Hepatocyte (in vitro differentiated cells): ENCODE results near the gene DPF3. TPM values are rescaled to one million over a fixed set of nuclear protein-coding genes. Genes with fewer than 3 reads are reported as not detected.

ENCODE experiments used
- DNase-seq: peaks from one replicate; pipeline ENCODE4 v3.0.0-alpha.2; 2016; ENCODE audit warnings: low spot score
- H2AFZ ChIP-seq: fragments of 200-600 bp; sonication (generic); 2 replicates; pipeline ENCODE4 v1.6.0; 2016; ENCODE audit warnings: antibody characterized with exemption, mild to moderate bottlenecking
- H3K27ac ChIP-seq: fragments of 200-600 bp; sonication (generic); 2 replicates; pipeline ENCODE4 v1.5.1; 2016; ENCODE audit warnings: mild to moderate bottlenecking
- H3K27me3 ChIP-seq: fragments of 200-600 bp; sonication (generic); 2 replicates; pipeline ENCODE4 v1.6.1; 2016
- H3K36me3 ChIP-seq: fragments of 200-600 bp; sonication (generic); replicated peaks from 2 replicates; pipeline ENCODE4 v1.5.1; 2016; ENCODE audit warnings: low read depth; ENCODE audit not compliant: insufficient read depth
- H3K4me1 ChIP-seq: fragments of 200-600 bp; sonication (generic); 2 replicates; pipeline ENCODE4 v1.5.1; 2016; ENCODE audit warnings: mild to moderate bottlenecking, moderate library complexity; ENCODE audit not compliant: insufficient read depth
- H3K4me2 ChIP-seq: fragments of 200-600 bp; sonication (generic); 2 replicates; pipeline ENCODE4 v1.6.0; 2016
- H3K4me3 ChIP-seq: fragments of 200-600 bp; sonication (generic); 2 replicates; pipeline ENCODE4 v1.5.1; 2016; ENCODE audit warnings: mild to moderate bottlenecking
- H3K79me2 ChIP-seq: fragments of 200-600 bp; sonication (generic); 2 replicates; pipeline ENCODE4 v1.6.0; 2017; ENCODE audit warnings: mild to moderate bottlenecking
- H3K9me2 ChIP-seq: fragments of 200-600 bp; sonication (generic); replicated peaks from 2 replicates; pipeline ENCODE4 v1.6.0; 2017; ENCODE audit warnings: mild to moderate bottlenecking; ENCODE audit not compliant: insufficient read depth
- H3K9me3 ChIP-seq: fragments of 200-600 bp; sonication (generic); 2 replicates; pipeline ENCODE4 v1.5.1; 2016; ENCODE audit warnings: low read depth, mild to moderate bottlenecking
- H4K20me1 ChIP-seq: fragments of 200-600 bp; sonication (generic); 2 replicates; pipeline ENCODE4 v1.6.0; 2016; ENCODE audit warnings: mild to moderate bottlenecking; ENCODE audit not compliant: insufficient read depth, poor library complexity, severe bottlenecking
- EZH2 ChIP-seq: fragments of 200-600 bp; sonication (generic); IDR thresholded peaks from 2 replicates; pipeline ENCODE4 v1.6.1; 2016; ENCODE audit warnings: antibody characterized with exemption, mild to moderate bottlenecking, borderline replicate concordance
- EZH2phosphoT487 ChIP-seq: fragments of 200-600 bp; sonication (generic); IDR thresholded peaks from one replicate; pipeline ENCODE4 v1.6.1; 2018; ENCODE audit warnings: antibody characterized with exemption, mild to moderate bottlenecking, low read depth, moderate library complexity; ENCODE audit not compliant: unreplicated experiment, severe bottlenecking
- WGBS: methylation state at CpG from one replicate; pipeline ENCODE4 v1.1.6; 2016; ENCODE audit warnings: low lambda C conversion rate; ENCODE audit errors: missing lambda C conversion rate; 5-methylcytosine and 5-hydroxymethylcytosine counted together
- polyA plus RNA-seq: library from polyadenylated mRNA; unstranded; fragments of >200 nt; fragmentation: Nextera tagmentation; extraction: Ambion mirVana; gene quantifications from 2 replicates; pipeline ENCODE4 v1.2.1, GENCODE V29; 2016
- total RNA-seq: library from RNA; depleted of rRNA; stranded (reverse); fragments of >200 nt; gene quantifications from 2 replicates; pipeline ENCODE4 v1.2.3, GENCODE V29; 2014
- TF ChIP-seq, protein P1 (sequence below): fragments of 200-600 bp; sonication (generic); IDR thresholded peaks from 2 replicates; pipeline ENCODE4 v1.5.1; 2016; ENCODE audit warnings: antibody characterized with exemption, mild to moderate bottlenecking; ENCODE audit not compliant: poor library complexity

Gene DPF3
- total and polyA plus RNA-seq, 2 experiments from 2014 or later = 0.21 to 0.47 TPM

DNA sequence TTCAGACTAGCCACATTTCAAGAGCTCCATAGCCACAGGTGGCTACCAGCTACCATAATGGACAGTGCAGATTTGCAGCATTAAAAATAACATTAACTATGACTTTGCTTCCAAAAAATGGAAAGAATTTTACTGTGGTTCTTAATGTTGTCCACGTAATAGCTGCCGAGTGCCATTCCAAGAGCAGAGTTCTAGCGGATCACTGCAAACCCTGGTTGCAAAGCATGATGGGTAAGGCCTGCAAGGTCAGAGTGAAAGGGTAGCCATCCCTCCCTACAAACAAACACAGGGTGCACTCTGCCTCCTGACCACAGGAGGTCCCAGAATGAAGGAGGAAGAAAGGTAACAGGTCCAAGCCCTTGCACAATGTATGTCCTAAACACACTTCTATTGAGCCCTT, 157.6 kb downstream of the DPF3 start:
- Histone ChIP-seq H4K20me1 (no peaks in the 10 kb centered on the region), H3K27me3 (peaks cover 12% of the 10 kb centered on the region), H3K27ac (no peak overlapping the region), H2AFZ (no peak overlapping the region), H3K36me3 (no peaks in the 10 kb centered on the region), H3K4me2 (no peak overlapping the region), H3K4me3 (no peak overlapping the region), H3K4me1 (no peaks in the 10 kb centered on the region), H3K9me2 (no peaks in the 10 kb centered on the region), H3K9me3 (no peaks in the 10 kb centered on the region), H3K79me2 (no peaks in the 10 kb centered on the region)
- DNase-seq = no peak
- 82% methylated on average over 3 of the region's 3 CpGs for WGBS
- no peak for TF ChIP-seq EZH2
- TF ChIP-seq EZH2phosphoT487 = no peak
- TF ChIP-seq, protein P1, sequence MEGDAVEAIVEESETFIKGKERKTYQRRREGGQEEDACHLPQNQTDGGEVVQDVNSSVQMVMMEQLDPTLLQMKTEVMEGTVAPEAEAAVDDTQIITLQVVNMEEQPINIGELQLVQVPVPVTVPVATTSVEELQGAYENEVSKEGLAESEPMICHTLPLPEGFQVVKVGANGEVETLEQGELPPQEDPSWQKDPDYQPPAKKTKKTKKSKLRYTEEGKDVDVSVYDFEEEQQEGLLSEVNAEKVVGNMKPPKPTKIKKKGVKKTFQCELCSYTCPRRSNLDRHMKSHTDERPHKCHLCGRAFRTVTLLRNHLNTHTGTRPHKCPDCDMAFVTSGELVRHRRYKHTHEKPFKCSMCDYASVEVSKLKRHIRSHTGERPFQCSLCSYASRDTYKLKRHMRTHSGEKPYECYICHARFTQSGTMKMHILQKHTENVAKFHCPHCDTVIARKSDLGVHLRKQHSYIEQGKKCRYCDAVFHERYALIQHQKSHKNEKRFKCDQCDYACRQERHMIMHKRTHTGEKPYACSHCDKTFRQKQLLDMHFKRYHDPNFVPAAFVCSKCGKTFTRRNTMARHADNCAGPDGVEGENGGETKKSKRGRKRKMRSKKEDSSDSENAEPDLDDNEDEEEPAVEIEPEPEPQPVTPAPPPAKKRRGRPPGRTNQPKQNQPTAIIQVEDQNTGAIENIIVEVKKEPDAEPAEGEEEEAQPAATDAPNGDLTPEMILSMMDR = peak; percentile 10

DNA sequence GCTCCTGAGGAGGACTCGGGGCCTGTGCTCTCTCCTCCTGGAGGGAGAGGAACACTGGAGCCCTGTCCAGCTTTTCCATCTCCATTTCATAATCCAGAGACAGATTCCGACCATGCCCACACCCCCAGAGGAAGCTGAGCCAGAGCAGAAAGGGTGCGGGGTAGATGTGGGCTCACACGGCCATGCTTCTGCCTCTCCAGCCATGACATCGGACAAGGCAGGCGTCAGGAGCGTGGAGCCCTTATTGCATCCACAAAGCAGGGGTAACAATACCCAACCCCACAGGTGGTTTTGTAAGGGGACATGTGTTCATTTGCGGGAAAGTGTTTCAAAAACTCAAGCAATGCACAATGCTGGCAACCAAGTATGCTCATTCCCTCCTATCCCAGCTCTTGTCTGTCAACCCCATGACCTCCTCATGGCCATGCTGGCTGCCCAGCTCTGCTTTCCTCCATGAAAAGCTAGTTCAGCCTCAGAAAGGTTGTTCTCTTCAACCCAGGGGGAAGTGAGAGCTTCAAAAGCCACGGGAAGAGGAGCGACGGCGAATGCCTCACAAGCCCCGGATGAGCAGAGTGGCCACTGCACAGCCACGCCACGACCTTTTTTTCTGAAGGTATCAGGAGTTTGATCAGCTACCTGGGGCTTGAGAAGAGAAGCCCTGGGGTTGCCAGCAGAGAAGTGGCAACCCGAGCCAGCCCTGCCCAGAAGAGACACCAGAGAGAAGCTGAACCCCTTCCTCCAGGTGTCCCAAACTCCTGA, 161.7 kb downstream of the DPF3 start:
- Histone ChIP-seq H3K4me2 (no peak overlapping the region), H3K79me2 (no peaks in the 10 kb centered on the region), H3K4me3 (no peak overlapping the region), H3K27me3 (peaks cover 12% of the 10 kb centered on the region), H2AFZ (no peak overlapping the region), H3K27ac (no peak overlapping the region), H3K9me3 (no peaks in the 10 kb centered on the region), H4K20me1 (no peaks in the 10 kb centered on the region), H3K9me2 (no peaks in the 10 kb centered on the region), H3K4me1 (no peaks in the 10 kb centered on the region), H3K36me3 (no peaks in the 10 kb centered on the region)
- 88% methylated on average over 16 of the region's 16 CpGs for WGBS
- DNase-seq = no peak
- no peak for TF ChIP-seq EZH2
- TF ChIP-seq, protein P1 = no peak
- TF ChIP-seq EZH2phosphoT487 = no peak

DNA sequence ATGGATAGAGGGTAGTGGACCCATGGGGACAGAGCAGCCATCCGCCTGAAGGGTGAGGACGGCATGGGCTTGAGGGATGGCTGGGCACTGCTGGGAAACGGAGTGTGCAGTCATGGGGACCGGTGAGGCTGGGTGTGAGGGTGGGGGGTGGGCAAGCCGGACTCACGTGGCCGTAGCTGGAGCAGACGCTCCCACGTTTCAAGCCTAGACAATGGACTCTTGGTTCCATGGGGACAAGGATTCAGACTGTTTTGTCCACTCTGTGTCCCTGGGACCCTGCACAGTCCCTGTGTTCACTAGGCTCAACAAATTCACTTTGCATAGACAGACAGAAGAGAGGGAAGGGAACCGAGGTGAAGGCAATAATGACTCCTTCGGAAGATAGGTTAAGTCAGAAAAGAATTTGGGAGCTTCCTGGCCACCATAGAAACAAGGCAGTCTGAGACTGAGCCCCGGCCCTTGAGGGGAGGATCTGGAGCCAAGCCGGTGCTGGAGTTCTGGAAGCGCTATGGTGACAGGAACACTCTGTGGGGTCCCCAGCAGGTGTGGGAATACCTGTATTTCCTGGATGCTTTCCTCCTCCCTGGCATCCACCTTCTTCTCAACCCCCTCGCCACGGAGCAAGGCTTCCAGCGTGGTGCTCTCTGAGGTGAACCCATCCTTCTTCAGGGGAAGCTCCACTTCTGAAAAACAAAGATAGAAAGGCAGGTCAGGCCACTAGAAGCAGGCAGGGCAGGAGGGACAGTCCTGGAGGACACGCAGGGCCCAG, 162.5 kb downstream of the DPF3 start:
- H3K79me2 ChIP-seq = no peaks in the 10 kb centered on the region
- no peak overlapping the region for H3K4me3 ChIP-seq
- no peak overlapping the region for H2AFZ ChIP-seq
- H3K9me3 ChIP-seq = no peaks in the 10 kb centered on the region
- H4K20me1 ChIP-seq = no peaks in the 10 kb centered on the region
- no peaks in the 10 kb centered on the region for H3K9me2 ChIP-seq
- H3K27me3 ChIP-seq = peaks cover 12% of the 10 kb centered on the region
- TF ChIP-seq EZH2phosphoT487 = no peak
- DNase-seq = no peak
- peaks cover 1% of the 10 kb centered on the region for H3K4me1 ChIP-seq
- WGBS = 88% methylated on average over 17 of the region's 18 CpGs
- no peak overlapping the region for H3K27ac ChIP-seq
- H3K4me2 ChIP-seq = no peak overlapping the region
- H3K36me3 ChIP-seq = no peaks in the 10 kb centered on the region

DNA sequence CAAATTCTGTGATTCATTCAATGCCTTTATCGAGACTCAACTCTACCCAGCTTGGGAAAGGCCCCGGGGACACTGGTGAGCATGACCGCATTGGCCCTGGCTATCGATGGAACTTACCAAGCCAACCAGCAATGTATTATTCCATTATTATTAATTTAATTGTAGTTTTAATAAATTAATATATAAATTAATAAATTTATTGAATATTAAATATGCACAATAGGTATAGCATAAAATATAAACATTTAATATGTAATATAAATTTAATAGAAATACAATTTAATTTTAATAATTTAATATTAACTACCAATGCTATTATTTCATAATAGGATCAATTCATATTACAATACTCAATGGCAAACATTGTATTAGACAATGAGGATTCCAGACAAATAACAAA, 163.4 kb downstream of the DPF3 start:
- no peak overlapping the region for H3K27ac ChIP-seq

More for the DNA sequence above, 163.4 kb downstream of the DPF3 start:
- Histone ChIP-seq H3K9me3 (no peaks in the 10 kb centered on the region), H3K9me2 (no peaks in the 10 kb centered on the region), H3K36me3 (no peaks in the 10 kb centered on the region), H3K4me3 (no peak overlapping the region), H4K20me1 (no peaks in the 10 kb centered on the region), H3K27me3 (peaks cover 12% of the 10 kb centered on the region), H3K4me1 (peaks cover 8% of the 10 kb centered on the region), H3K79me2 (no peaks in the 10 kb centered on the region), H3K4me2 (no peak overlapping the region), H2AFZ (no peak overlapping the region)
- no peak for DNase-seq
- WGBS = 96% methylated on average over 4 of the region's 4 CpGs
- TF ChIP-seq, protein P1 = no peak
- no peak for TF ChIP-seq EZH2
- TF ChIP-seq EZH2phosphoT487 = no peak
